Measurements from ENCODE around the gene COX7B2. TPM values are rescaled to one million over a fixed set of nuclear protein-coding genes. Genes with fewer than 3 reads are reported as not detected.

Gene COX7B2
- total RNA-seq, 1 donor from 2014 or later, result not detected

- no peaks in the 10 kb centered on the region for H3K36me3 ChIP-seq
- DNase-seq, result no peak
- no peak for ATAC-seq
- TF ChIP-seq CTCF (IDR thresholded peaks at IDR 0.05), result no peak
- intact Hi-C loops (cut with DNase I), result no loop called here
- H3K27me3 ChIP-seq (ENCODE audit: low read depth), result no peaks in the 10 kb centered on the region
- no peaks in the 10 kb centered on the region for H3K9me3 ChIP-seq
- no peak overlapping the region for H3K27ac ChIP-seq
- no peak overlapping the region for H3K4me3 ChIP-seq
- no peaks in the 10 kb centered on the region for H3K4me1 ChIP-seq
These were observed 88.9 kb downstream of the COX7B2 start for GRCh38 chr4:46820154-46820553.

GRCh38 chr4:46819095-46819494 lies 90.0 kb downstream of the COX7B2 start:
- intact Hi-C loops (cut with DNase I), result no loop called here
- no peak for TF ChIP-seq CTCF (IDR thresholded peaks at IDR 0.05)
- Histone ChIP-seq H3K4me1 (no peaks in the 10 kb centered on the region), H3K27me3 (ENCODE audit: low read depth) (no peaks in the 10 kb centered on the region), H3K9me3 (no peaks in the 10 kb centered on the region), H3K4me3 (no peak overlapping the region), H3K36me3 (no peaks in the 10 kb centered on the region), H3K27ac (no peak overlapping the region)
- ATAC-seq, result no peak
- no peak for DNase-seq

GRCh38 chr4:46818604-46819003 lies 90.4 kb downstream of the COX7B2 start:
- Histone ChIP-seq H3K27ac (no peak overlapping the region), H3K4me1 (no peaks in the 10 kb centered on the region), H3K36me3 (no peaks in the 10 kb centered on the region), H3K9me3 (no peaks in the 10 kb centered on the region), H3K27me3 (ENCODE audit: low read depth) (no peaks in the 10 kb centered on the region), H3K4me3 (no peak overlapping the region)
- intact Hi-C loops (cut with DNase I), result no loop called here
- no peak for TF ChIP-seq CTCF (IDR thresholded peaks at IDR 0.05)
- DNase-seq (no peak), ATAC-seq (no peak)

GRCh38 chr4:46817806-46818205 lies 91.2 kb downstream of the COX7B2 start:
- intact Hi-C loops (cut with DNase I), result no loop called here
- Histone ChIP-seq H3K4me1 (no peaks in the 10 kb centered on the region), H3K4me3 (no peak overlapping the region), H3K27ac (no peak overlapping the region), H3K27me3 (ENCODE audit: low read depth) (no peaks in the 10 kb centered on the region), H3K36me3 (no peaks in the 10 kb centered on the region), H3K9me3 (no peaks in the 10 kb centered on the region)
- no peak for TF ChIP-seq CTCF (IDR thresholded peaks at IDR 0.05)
- DNase-seq (no peak), ATAC-seq (no peak)

GRCh38 chr4:46804781-46805413 lies 104.1 kb downstream of the COX7B2 start:
- intact Hi-C loops (cut with DNase I), result no loop called here
- no peaks in the 10 kb centered on the region for H3K9me3 ChIP-seq

More at GRCh38 chr4:46804781-46805413, 104.1 kb downstream of the COX7B2 start:
- Histone ChIP-seq H3K36me3 (no peaks in the 10 kb centered on the region), H3K4me3 (no peak overlapping the region), H3K27ac (no peak overlapping the region), H3K4me1 (no peaks in the 10 kb centered on the region), H3K27me3 (ENCODE audit: low read depth) (no peaks in the 10 kb centered on the region)
- DNase-seq, result no peak
- no peak for ATAC-seq
- no peak for TF ChIP-seq CTCF (IDR thresholded peaks at IDR 0.05)
